Measurements from ENCODE around the gene TATDN3.

TATDN3 gene

GRCh38 chr1:212769459-212770167 lies 22.1 kb upstream of the TATDN3 start:
- DNase-seq = no peak
- no peaks in the 10 kb centered on the region for H3K9me3 ChIP-seq (ENCODE audit: insufficient read depth, low read depth, low read length)
- H3K14ac ChIP-seq (ENCODE audit: low read length) = no peak overlapping the region
- no CpG with 5 or more reads among the region's 1 CpG for WGBS (ENCODE audit: extremely low coverage, insufficient coverage, insufficient read length)
- H3K27ac ChIP-seq (ENCODE audit: low read depth, low read length) = no peak overlapping the region
- no peak overlapping the region for H2BK12ac ChIP-seq (ENCODE audit: low read length)
- H4K91ac ChIP-seq (ENCODE audit: low read depth, low read length) = no peak overlapping the region
- H2BK5ac ChIP-seq (ENCODE audit: low read depth, low read length, poor library complexity) = no peak overlapping the region
- no peaks in the 10 kb centered on the region for H3K36me3 ChIP-seq (ENCODE audit: control insufficient read depth in 1 of 2, insufficient read depth in 2 of 2, low read length in 2 of 2)
- no peak overlapping the region for H3K9ac ChIP-seq (ENCODE audit: low read length)
- no peak overlapping the region for H3K4me2 ChIP-seq (ENCODE audit: low read length)
- H2AFZ ChIP-seq (ENCODE audit: insufficient read depth, low read length, poor library complexity) = no peak overlapping the region
- no peak overlapping the region for H4K8ac ChIP-seq (ENCODE audit: low read depth, low read length)
- H3K79me1 ChIP-seq (ENCODE audit: low read length) = no peaks in the 10 kb centered on the region
- no peaks in the 10 kb centered on the region for H3K79me2 ChIP-seq (ENCODE audit: control insufficient read depth, insufficient read depth, low read length, poor library complexity)
- H3K23ac ChIP-seq (ENCODE audit: low read length) = no peak overlapping the region
- H3K18ac ChIP-seq (ENCODE audit: low read length) = no peak overlapping the region
- H2AK5ac ChIP-seq (ENCODE audit: low read length) = no peak overlapping the region
- H4K12ac ChIP-seq (ENCODE audit: low read depth, low read length) = no peak overlapping the region
- no peak overlapping the region for H3K4me3 ChIP-seq (ENCODE audit: low read depth, low read length)
- H2BK120ac ChIP-seq (ENCODE audit: insufficient read depth, low read length, poor library complexity) = no peak overlapping the region
- no peaks in the 10 kb centered on the region for H3K27me3 ChIP-seq (ENCODE audit: insufficient read depth, low read length)
- no peaks in the 10 kb centered on the region for H3K4me1 ChIP-seq (ENCODE audit: control insufficient read depth in 1 of 2, insufficient read depth in 2 of 2, low read length in 2 of 2)
- H3K4ac ChIP-seq (ENCODE audit: low read depth, low read length) = no peak overlapping the region

GRCh38 chr1:212771341-212771740 lies 20.4 kb upstream of the TATDN3 start:
- no peak overlapping the region for H4K8ac ChIP-seq (ENCODE audit: low read depth, low read length)
- no peak for DNase-seq
- H3K9ac ChIP-seq (ENCODE audit: low read length) = no peak overlapping the region
- H4K12ac ChIP-seq (ENCODE audit: low read depth, low read length) = no peak overlapping the region
- H2BK120ac ChIP-seq (ENCODE audit: insufficient read depth, low read length, poor library complexity) = no peak overlapping the region
- no peak overlapping the region for H2BK12ac ChIP-seq (ENCODE audit: low read length)
- H3K9me3 ChIP-seq (ENCODE audit: insufficient read depth, low read depth, low read length) = no peaks in the 10 kb centered on the region
- no peak overlapping the region for H3K4me3 ChIP-seq (ENCODE audit: low read depth, low read length)
- no peaks in the 10 kb centered on the region for H3K79me1 ChIP-seq (ENCODE audit: low read length)
- H3K4me1 ChIP-seq (ENCODE audit: control insufficient read depth in 1 of 2, insufficient read depth in 2 of 2, low read length in 2 of 2) = no peaks in the 10 kb centered on the region
- H3K36me3 ChIP-seq (ENCODE audit: control insufficient read depth in 1 of 2, insufficient read depth in 2 of 2, low read length in 2 of 2) = no peaks in the 10 kb centered on the region
- H3K79me2 ChIP-seq (ENCODE audit: control insufficient read depth, insufficient read depth, low read length, poor library complexity) = no peaks in the 10 kb centered on the region
- no peak overlapping the region for H3K27ac ChIP-seq (ENCODE audit: low read depth, low read length)
- H3K27me3 ChIP-seq (ENCODE audit: insufficient read depth, low read length) = no peaks in the 10 kb centered on the region
- no peak overlapping the region for H3K4ac ChIP-seq (ENCODE audit: low read depth, low read length)
- no peak overlapping the region for H2AFZ ChIP-seq (ENCODE audit: insufficient read depth, low read length, poor library complexity)
- H3K14ac ChIP-seq (ENCODE audit: low read length) = no peak overlapping the region
- no peak overlapping the region for H3K18ac ChIP-seq (ENCODE audit: low read length)
- H3K23ac ChIP-seq (ENCODE audit: low read length) = no peak overlapping the region
- no peak overlapping the region for H4K91ac ChIP-seq (ENCODE audit: low read depth, low read length)
- no peak overlapping the region for H2AK5ac ChIP-seq (ENCODE audit: low read length)
- H3K4me2 ChIP-seq (ENCODE audit: low read length) = no peak overlapping the region
- H2BK5ac ChIP-seq (ENCODE audit: low read depth, low read length, poor library complexity) = no peak overlapping the region

DNA sequence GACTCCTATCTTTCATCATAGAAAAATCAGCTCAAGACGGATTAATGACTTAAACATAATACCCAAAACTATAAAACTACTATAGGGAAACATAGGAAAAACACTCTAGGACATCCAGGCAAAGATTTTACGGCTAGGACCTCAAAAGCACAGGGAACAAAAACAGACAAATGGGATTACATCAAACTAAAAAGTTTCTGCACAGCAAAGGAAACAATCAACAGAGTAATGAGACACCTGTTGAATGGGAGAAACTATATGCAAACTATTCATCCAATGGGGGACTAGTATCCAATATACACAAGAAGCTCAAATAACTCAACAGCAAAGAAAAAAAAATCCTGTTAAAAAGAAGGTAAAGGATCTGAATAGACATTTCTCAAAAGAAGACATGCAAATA lies 18.7 kb upstream of the TATDN3 start:
- DNase-seq = no peak
- WGBS (ENCODE audit: extremely low coverage, insufficient coverage, insufficient read length) = no CpG with 5 or more reads among the region's 2 CpGs
- Histone ChIP-seq H2AK5ac (ENCODE audit: low read length) (no peak overlapping the region), H3K4me2 (ENCODE audit: low read length) (no peak overlapping the region), H3K4me3 (ENCODE audit: low read depth, low read length) (no peak overlapping the region), H3K27ac (ENCODE audit: low read depth, low read length) (no peak overlapping the region), H3K23ac (ENCODE audit: low read length) (no peak overlapping the region), H3K9me3 (ENCODE audit: insufficient read depth, low read depth, low read length) (no peaks in the 10 kb centered on the region), H3K4ac (ENCODE audit: low read depth, low read length) (no peak overlapping the region), H3K14ac (ENCODE audit: low read length) (no peak overlapping the region), H3K36me3 (ENCODE audit: control insufficient read depth in 1 of 2, insufficient read depth in 2 of 2, low read length in 2 of 2) (no peaks in the 10 kb centered on the region), H2AFZ (ENCODE audit: insufficient read depth, low read length, poor library complexity) (no peak overlapping the region), H3K79me2 (ENCODE audit: control insufficient read depth, insufficient read depth, low read length, poor library complexity) (no peaks in the 10 kb centered on the region), H4K12ac (ENCODE audit: low read depth, low read length) (no peak overlapping the region), H3K4me1 (ENCODE audit: control insufficient read depth in 1 of 2, insufficient read depth in 2 of 2, low read length in 2 of 2) (no peaks in the 10 kb centered on the region), H3K79me1 (ENCODE audit: low read length) (no peaks in the 10 kb centered on the region), H2BK5ac (ENCODE audit: low read depth, low read length, poor library complexity) (no peak overlapping the region), H2BK120ac (ENCODE audit: insufficient read depth, low read length, poor library complexity) (no peak overlapping the region), H4K8ac (ENCODE audit: low read depth, low read length) (no peak overlapping the region), H3K27me3 (ENCODE audit: insufficient read depth, low read length) (no peaks in the 10 kb centered on the region), H4K91ac (ENCODE audit: low read depth, low read length) (no peak overlapping the region), H2BK12ac (ENCODE audit: low read length) (no peak overlapping the region), H3K9ac (ENCODE audit: low read length) (no peak overlapping the region), H3K18ac (ENCODE audit: low read length) (no peak overlapping the region)

DNA sequence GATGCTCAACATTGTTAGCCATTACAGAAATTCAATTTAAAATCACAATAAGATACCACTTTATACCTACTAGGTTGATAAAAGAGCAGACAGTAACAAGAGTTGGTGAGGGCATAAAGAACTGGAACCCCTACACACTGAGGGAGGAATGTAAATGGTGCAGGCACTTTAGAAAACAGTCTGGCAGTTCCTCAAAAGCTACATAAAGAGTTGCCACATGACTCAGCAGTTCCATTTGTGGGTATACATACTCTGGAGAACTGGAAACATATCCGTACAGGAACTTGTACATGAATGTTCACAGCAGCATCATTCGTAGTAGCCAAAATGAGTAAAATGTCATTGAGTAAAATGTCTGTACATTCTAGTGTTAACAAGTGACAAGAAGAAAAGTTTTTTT lies 17.1 kb upstream of the TATDN3 start:
- Histone ChIP-seq H4K8ac (ENCODE audit: low read depth, low read length) (no peak overlapping the region), H3K14ac (ENCODE audit: low read length) (no peak overlapping the region), H3K4me3 (ENCODE audit: low read depth, low read length) (no peak overlapping the region), H3K79me1 (ENCODE audit: low read length) (no peaks in the 10 kb centered on the region), H3K23ac (ENCODE audit: low read length) (no peak overlapping the region), H3K79me2 (ENCODE audit: control insufficient read depth, insufficient read depth, low read length, poor library complexity) (no peaks in the 10 kb centered on the region), H2AK5ac (ENCODE audit: low read length) (no peak overlapping the region), H3K9ac (ENCODE audit: low read length) (no peak overlapping the region), H3K4me1 (ENCODE audit: control insufficient read depth in 1 of 2, insufficient read depth in 2 of 2, low read length in 2 of 2) (no peaks in the 10 kb centered on the region), H2AFZ (ENCODE audit: insufficient read depth, low read length, poor library complexity) (no peak overlapping the region), H3K27ac (ENCODE audit: low read depth, low read length) (no peak overlapping the region), H3K36me3 (ENCODE audit: control insufficient read depth in 1 of 2, insufficient read depth in 2 of 2, low read length in 2 of 2) (no peaks in the 10 kb centered on the region), H3K4ac (ENCODE audit: low read depth, low read length) (no peak overlapping the region), H3K18ac (ENCODE audit: low read length) (no peak overlapping the region), H3K27me3 (ENCODE audit: insufficient read depth, low read length) (no peaks in the 10 kb centered on the region), H2BK12ac (ENCODE audit: low read length) (no peak overlapping the region), H2BK120ac (ENCODE audit: insufficient read depth, low read length, poor library complexity) (no peak overlapping the region), H3K9me3 (ENCODE audit: insufficient read depth, low read depth, low read length) (no peaks in the 10 kb centered on the region), H4K12ac (ENCODE audit: low read depth, low read length) (no peak overlapping the region), H3K4me2 (ENCODE audit: low read length) (no peak overlapping the region), H4K91ac (ENCODE audit: low read depth, low read length) (no peak overlapping the region), H2BK5ac (ENCODE audit: low read depth, low read length, poor library complexity) (no peak overlapping the region)
- no peak for DNase-seq
- no CpG with 5 or more reads among the region's 2 CpGs for WGBS (ENCODE audit: extremely low coverage, insufficient coverage, insufficient read length)
